GM23248 (cell line): ENCODE data around the gene ASAP2.

Source experiments
- EZH2 ChIP-seq: fragments of 200-600 bp; sonication (generic); IDR thresholded peaks from 2 replicates; pipeline ENCODE4 v1.6.1; 2018; ENCODE audit warnings: antibody characterized with exemption, mild to moderate bottlenecking; ENCODE audit not compliant: insufficient read depth, poor library complexity, severe bottlenecking
- EZH2phosphoT487 ChIP-seq: fragments of 200-600 bp; sonication (generic); IDR thresholded peaks from 2 replicates; pipeline ENCODE4 v1.6.1; 2018; ENCODE audit warnings: antibody characterized with exemption, moderate library complexity, mild to moderate bottlenecking, low read depth; ENCODE audit not compliant: insufficient read depth

- TF ChIP-seq EZH2 (no peak), EZH2phosphoT487 (no peak)
These were observed 227.9 kb downstream of the ASAP2 start for GRCh38 chr2:9434489-9434888.
